HepG2 (cell line): ENCODE measurements around the gene RBMXL2. TPM values are rescaled to one million over a fixed set of nuclear protein-coding genes. Genes with fewer than 3 reads are reported as not detected.

Experiments used
- CREBL2 ChIP-seq: sonication (generic); formaldehyde crosslinking; IDR thresholded peaks from 2 replicates; pipeline ENCODE4 v1.8.1; 2023; ENCODE audit warnings: missing genetic modification reagents, mild to moderate bottlenecking, borderline replicate concordance
- ZNF75D ChIP-seq: sonication (generic); formaldehyde crosslinking; IDR thresholded peaks from 2 replicates; pipeline ENCODE4 v1.8.1; 2023; ENCODE audit warnings: missing genetic modification reagents, mild to moderate bottlenecking, borderline replicate concordance
- polyA plus RNA-seq, 8 experiments: library from polyadenylated mRNA; depleted of rRNA in 3 of 8; stranded (reverse) in 7 of 8; unstranded in 1 of 8; fragments of >200 nt; fragmentation: Illumina TruSeq in 4 of 8; extraction: Trizol in 4 of 8; gene quantifications; 2 replicates each; pipeline versions ENCODE4 v1.2.1 to v1.2.3, GENCODE V29; 2011 to 2016; ENCODE audit warnings: low read depth in 4 of 8, missing spikeins in 1 of 8, mixed read lengths in 1 of 8; ENCODE audit not compliant: insufficient read depth in 1 of 8
- total RNA-seq, 5 experiments: library from RNA; depleted of rRNA; stranded (reverse); fragments of >200 nt; fragmentation: Illumina TruSeq; extraction: Trizol; gene quantifications; 2 replicates each; pipeline ENCODE4 v1.2.3, GENCODE V29; 2016; ENCODE audit warnings: low read depth in 1 of 5
- TF ChIP-seq, protein P1 (sequence below): sonication (generic); formaldehyde crosslinking; IDR thresholded peaks from 2 replicates; pipeline ENCODE4 v1.4.0; 2020; ENCODE audit warnings: missing genetic modification reagents
- TF ChIP-seq, protein P2 (sequence below): sonication (generic); formaldehyde crosslinking; IDR thresholded peaks from 2 replicates; pipeline ENCODE4 v1.5.1; 2020; ENCODE audit warnings: mild to moderate bottlenecking, moderate library complexity, missing genetic modification reagents

The RBMXL2 gene
- total and polyA plus RNA-seq, 2 of the 13 experiments (the other 11 are each of a cell fraction or from before 2014, with no cell fraction given), result not detected

DNA sequence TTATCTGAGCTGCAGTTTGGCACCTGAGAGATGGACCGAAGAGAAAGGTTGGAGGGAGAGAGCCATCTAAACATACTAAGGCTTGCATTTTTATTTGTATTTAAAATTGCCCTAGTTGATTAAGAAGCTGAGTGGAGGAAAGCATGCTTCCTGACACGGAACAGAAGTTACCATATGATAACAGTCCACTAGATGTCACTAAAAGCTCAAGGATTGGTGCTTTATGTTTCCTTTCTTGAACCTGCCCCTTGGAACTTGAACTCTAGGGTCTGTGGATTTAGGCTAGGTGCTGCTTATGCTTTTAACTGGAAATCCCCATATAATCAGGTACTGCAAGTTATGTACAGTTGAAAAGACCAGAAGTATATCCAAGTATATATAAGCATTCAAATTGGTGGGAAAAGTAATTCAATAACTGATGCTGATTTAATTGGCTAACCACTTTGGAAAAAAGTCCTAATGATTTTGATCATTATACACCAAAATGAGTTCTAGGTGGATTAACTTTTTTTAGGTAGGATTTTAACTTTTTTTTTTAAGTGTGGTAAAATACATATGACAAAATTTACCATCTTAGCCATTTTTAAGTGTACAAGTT, 9.5 kb downstream of the RBMXL2 start (continued):
- TF ChIP-seq, protein P1, sequence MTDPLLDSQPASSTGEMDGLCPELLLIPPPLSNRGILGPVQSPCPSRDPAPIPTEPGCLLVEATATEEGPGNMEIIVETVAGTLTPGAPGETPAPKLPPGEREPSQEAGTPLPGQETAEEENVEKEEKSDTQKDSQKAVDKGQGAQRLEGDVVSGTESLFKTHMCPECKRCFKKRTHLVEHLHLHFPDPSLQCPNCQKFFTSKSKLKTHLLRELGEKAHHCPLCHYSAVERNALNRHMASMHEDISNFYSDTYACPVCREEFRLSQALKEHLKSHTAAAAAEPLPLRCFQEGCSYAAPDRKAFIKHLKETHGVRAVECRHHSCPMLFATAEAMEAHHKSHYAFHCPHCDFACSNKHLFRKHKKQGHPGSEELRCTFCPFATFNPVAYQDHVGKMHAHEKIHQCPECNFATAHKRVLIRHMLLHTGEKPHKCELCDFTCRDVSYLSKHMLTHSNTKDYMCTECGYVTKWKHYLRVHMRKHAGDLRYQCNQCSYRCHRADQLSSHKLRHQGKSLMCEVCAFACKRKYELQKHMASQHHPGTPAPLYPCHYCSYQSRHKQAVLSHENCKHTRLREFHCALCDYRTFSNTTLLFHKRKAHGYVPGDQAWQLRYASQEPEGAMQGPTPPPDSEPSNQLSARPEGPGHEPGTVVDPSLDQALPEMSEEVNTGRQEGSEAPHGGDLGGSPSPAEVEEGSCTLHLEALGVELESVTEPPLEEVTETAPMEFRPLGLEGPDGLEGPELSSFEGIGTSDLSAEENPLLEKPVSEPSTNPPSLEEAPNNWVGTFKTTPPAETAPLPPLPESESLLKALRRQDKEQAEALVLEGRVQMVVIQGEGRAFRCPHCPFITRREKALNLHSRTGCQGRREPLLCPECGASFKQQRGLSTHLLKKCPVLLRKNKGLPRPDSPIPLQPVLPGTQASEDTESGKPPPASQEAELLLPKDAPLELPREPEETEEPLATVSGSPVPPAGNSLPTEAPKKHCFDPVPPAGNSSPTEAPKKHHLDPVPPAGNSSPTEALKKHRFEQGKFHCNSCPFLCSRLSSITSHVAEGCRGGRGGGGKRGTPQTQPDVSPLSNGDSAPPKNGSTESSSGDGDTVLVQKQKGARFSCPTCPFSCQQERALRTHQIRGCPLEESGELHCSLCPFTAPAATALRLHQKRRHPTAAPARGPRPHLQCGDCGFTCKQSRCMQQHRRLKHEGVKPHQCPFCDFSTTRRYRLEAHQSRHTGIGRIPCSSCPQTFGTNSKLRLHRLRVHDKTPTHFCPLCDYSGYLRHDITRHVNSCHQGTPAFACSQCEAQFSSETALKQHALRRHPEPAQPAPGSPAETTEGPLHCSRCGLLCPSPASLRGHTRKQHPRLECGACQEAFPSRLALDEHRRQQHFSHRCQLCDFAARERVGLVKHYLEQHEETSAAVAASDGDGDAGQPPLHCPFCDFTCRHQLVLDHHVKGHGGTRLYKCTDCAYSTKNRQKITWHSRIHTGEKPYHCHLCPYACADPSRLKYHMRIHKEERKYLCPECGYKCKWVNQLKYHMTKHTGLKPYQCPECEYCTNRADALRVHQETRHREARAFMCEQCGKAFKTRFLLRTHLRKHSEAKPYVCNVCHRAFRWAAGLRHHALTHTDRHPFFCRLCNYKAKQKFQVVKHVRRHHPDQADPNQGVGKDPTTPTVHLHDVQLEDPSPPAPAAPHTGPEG (CRISPR knock-in tag), result no peak
- TF ChIP-seq CREBL2 (CRISPR knock-in tag) (no peak), ZNF75D (CRISPR knock-in tag) (no peak)
- TF ChIP-seq, protein P2, sequence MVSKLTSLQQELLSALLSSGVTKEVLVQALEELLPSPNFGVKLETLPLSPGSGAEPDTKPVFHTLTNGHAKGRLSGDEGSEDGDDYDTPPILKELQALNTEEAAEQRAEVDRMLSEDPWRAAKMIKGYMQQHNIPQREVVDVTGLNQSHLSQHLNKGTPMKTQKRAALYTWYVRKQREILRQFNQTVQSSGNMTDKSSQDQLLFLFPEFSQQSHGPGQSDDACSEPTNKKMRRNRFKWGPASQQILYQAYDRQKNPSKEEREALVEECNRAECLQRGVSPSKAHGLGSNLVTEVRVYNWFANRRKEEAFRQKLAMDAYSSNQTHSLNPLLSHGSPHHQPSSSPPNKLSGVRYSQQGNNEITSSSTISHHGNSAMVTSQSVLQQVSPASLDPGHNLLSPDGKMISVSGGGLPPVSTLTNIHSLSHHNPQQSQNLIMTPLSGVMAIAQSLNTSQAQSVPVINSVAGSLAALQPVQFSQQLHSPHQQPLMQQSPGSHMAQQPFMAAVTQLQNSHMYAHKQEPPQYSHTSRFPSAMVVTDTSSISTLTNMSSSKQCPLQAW (CRISPR knock-in tag), result no peak
